ENCODE measurements around the gene CCDC34.

- TF ChIP-seq CTCF (IDR thresholded peaks at IDR 0.05): no peak
- TF ChIP-seq POLR2A (IDR thresholded peaks at IDR 0.05): no peak
- no peak for TF ChIP-seq EP300 (IDR thresholded peaks at IDR 0.05)
Observed at GRCh38 chr11:27315836-27316235, 47.2 kb downstream of the CCDC34 start.

Data from upper lobe of left lung (tissue), 4 donors.